HCT116 (cell line): ENCODE data around the gene SHANK3. TPM values are rescaled to one million over a fixed set of nuclear protein-coding genes. Genes with fewer than 3 reads are reported as not detected.

Experiments used
- ATAC-seq: fragments of 200-7000 bp; cut with Tn5 transposase; 2 replicates; pipeline ENCODE4 v1.9.1; 2020; ENCODE audit warnings: mild to moderate bottlenecking, moderate library complexity
- BruUV-seq: library from RNA; stranded (reverse); fragments of 400-500 nt; replicated peaks from 2 replicates; lab custom pipeline; 2021; lab: Mats Ljungman, UMichigan
- CTCF ChIA-PET: fragments of 300-600 bp; sonication (Branson Sonifier 250); formaldehyde crosslinking; loops from one replicate; lab custom pipeline; 2021; ENCODE audit warnings: antibody characterized with exemption; lab: Charles Lee
- POLR2A ChIA-PET: fragments of 300-600, 350-600 bp; sonication (Branson Sonifier 250); formaldehyde crosslinking; loops from one replicate; lab custom pipeline; 2021; ENCODE audit warnings: antibody characterized with exemption; lab: Charles Lee
- RAD21 ChIA-PET, 2 experiments: fragments of 300-600 bp; sonication (Branson Sonifier 250); formaldehyde crosslinking; loops; one replicate each; lab custom pipeline; 2023; ENCODE audit warnings: low total read pairs in 2 of 2; ENCODE audit not compliant: uncharacterized antibody in 2 of 2, unreplicated experiment in 2 of 2, low non-redundant PET in 1 of 2; lab: Charles Lee
- DNase-seq: peaks from one replicate; pipeline ENCODE4 v3.0.0-alpha.2; 2010; ENCODE audit warnings: low read depth, low spot score
- H2AFZ ChIP-seq: fragments of 200-600 bp; shearing (Covaris generic), sonication (generic); 2 replicates; pipeline ENCODE4 v1.6.1; 2017; ENCODE audit warnings: low read depth, mixed run types, mixed read lengths, antibody characterized with exemption, low read length; ENCODE audit not compliant: poor library complexity, severe bottlenecking
- H3K27ac ChIP-seq: 2 replicates; pipeline ENCODE4 v1.5.1; 2012; ENCODE audit warnings: low read depth, low read length
- H3K27me3 ChIP-seq: fragments of 200-600 bp; sonication (generic); 2 replicates; pipeline ENCODE4 v1.6.1; 2016; ENCODE audit warnings: mixed run types, low read length, mixed read lengths; ENCODE audit not compliant: insufficient read depth
- H3K36me3 ChIP-seq, 2 experiments: fragments of 200-500 bp in 1 of 2; fragments of 200-600 bp in 1 of 2; sonication (Bioruptor generic) in 1 of 2; sonication (generic) in 1 of 2; 2 replicates each; pipeline versions ENCODE4 v1.5.1 to v1.6.1; 2014 to 2016; ENCODE audit warnings: low read length in 2 of 2, inconsistent platforms in 1 of 2, mixed read lengths in 1 of 2, mixed run types in 1 of 2; ENCODE audit not compliant: insufficient read depth in 2 of 2, control insufficient read depth in 1 of 2
- H3K4me1 ChIP-seq, 2 experiments: fragments of 200-600 bp in 1 of 2; sonication (generic) in 1 of 2; 2 replicates each; pipeline versions ENCODE4 v1.5.1 to v1.6.1; 2012 to 2017; ENCODE audit warnings: low read length in 2 of 2, inconsistent platforms in 1 of 2, mild to moderate bottlenecking in 1 of 2, mixed read lengths in 1 of 2, mixed run types in 1 of 2, moderate library complexity in 1 of 2; ENCODE audit not compliant: insufficient read depth in 2 of 2, control insufficient read depth in 1 of 2
- H3K4me2 ChIP-seq: fragments of 200-600 bp; sonication (generic); 2 replicates; pipeline ENCODE4 v1.6.1; 2017; ENCODE audit warnings: mixed run types, low read length, mixed read lengths
- H3K4me3 ChIP-seq, 2 experiments: fragments of 200-600 bp in 1 of 2; sonication (generic) in 1 of 2; replicated peaks in 1 of 2; 2 replicates each; pipeline ENCODE4 v1.5.1; 2011 to 2016; ENCODE audit warnings: low read length in 2 of 2, control low read depth in 1 of 2, low read depth in 1 of 2, mild to moderate bottlenecking in 1 of 2, mixed read lengths in 1 of 2, mixed run types in 1 of 2
- H3K79me2 ChIP-seq: fragments of 200-600 bp; sonication (generic); 2 replicates; pipeline ENCODE4 v1.6.1; 2017; ENCODE audit warnings: mild to moderate bottlenecking, mixed run types, low read length, moderate library complexity, mixed read lengths; ENCODE audit not compliant: insufficient read depth
- H3K9ac ChIP-seq: fragments of 200-600 bp; sonication (generic); 2 replicates; pipeline ENCODE4 v1.6.1; 2016; ENCODE audit warnings: low read length, mixed read lengths
- H3K9me2 ChIP-seq: fragments of 200-600 bp; sonication (generic), shearing (Covaris generic); 2 replicates; pipeline ENCODE4 v1.6.1; 2017; ENCODE audit warnings: mixed run types, mild to moderate bottlenecking, moderate library complexity; ENCODE audit not compliant: insufficient read depth
- H3K9me3 ChIP-seq, 2 experiments: fragments of 200-500 bp in 1 of 2; fragments of 200-600 bp in 1 of 2; sonication (Bioruptor generic) in 1 of 2; sonication (generic) in 1 of 2; 2 replicates each; pipeline ENCODE4 v1.6.1; 2014 to 2017; ENCODE audit warnings: low read length in 2 of 2, mixed read lengths in 2 of 2, inconsistent platforms in 1 of 2, low read depth in 1 of 2, mild to moderate bottlenecking in 1 of 2, mixed run types in 1 of 2, moderate library complexity in 1 of 2; ENCODE audit not compliant: control insufficient read depth in 1 of 2, insufficient read depth in 1 of 2
- H4K20me1 ChIP-seq: fragments of 200-600 bp; sonication (generic), shearing (Covaris generic); 2 replicates; pipeline ENCODE4 v1.6.1; 2017; ENCODE audit warnings: mixed run types, mild to moderate bottlenecking, moderate library complexity; ENCODE audit not compliant: insufficient read depth
- CTCF ChIP-seq, 3 experiments: fragments of 200-600 bp in 1 of 3; sonication (generic) in 1 of 3; IDR thresholded peaks in 2 of 3; conservative IDR thresholded peaks in 1 of 3; 2 replicates each; pipeline ENCODE4 v1.5.1; 2012 to 2017; ENCODE audit warnings: low read depth in 2 of 3, low read length in 2 of 3, antibody characterized with exemption in 1 of 3, borderline replicate concordance in 1 of 3, control low read depth in 1 of 3, mild to moderate bottlenecking in 1 of 3, mixed read lengths in 1 of 3, mixed run types in 1 of 3, moderate library complexity in 1 of 3; ENCODE audit not compliant: insufficient read depth in 1 of 3
- EGR1 ChIP-seq: IDR thresholded peaks from 2 replicates; pipeline ENCODE4 v1.6.1; 2012; ENCODE audit warnings: low read depth
- ELF1 ChIP-seq: IDR thresholded peaks from 2 replicates; pipeline ENCODE4 v1.6.1; 2012; ENCODE audit warnings: low read depth, borderline replicate concordance
- MAX ChIP-seq: IDR thresholded peaks from 2 replicates; pipeline ENCODE4 v1.6.1; 2012
- POLR2A ChIP-seq: IDR thresholded peaks from 2 replicates; pipeline ENCODE4 v1.7.0; 2011; ENCODE audit warnings: borderline replicate concordance; ENCODE audit not compliant: insufficient read depth, insufficient read length; ENCODE audit errors: extremely low read depth
- RAD21 ChIP-seq: IDR thresholded peaks from 2 replicates; pipeline ENCODE4 v1.6.1; 2012; ENCODE audit warnings: low read depth, mild to moderate bottlenecking
- SIN3A ChIP-seq: IDR thresholded peaks from 2 replicates; pipeline ENCODE4 v1.6.1; 2012; ENCODE audit warnings: low read depth
- SRF ChIP-seq: IDR thresholded peaks from 2 replicates; pipeline ENCODE4 v1.6.1; 2012; ENCODE audit warnings: low read depth
- ZBTB33 ChIP-seq: IDR thresholded peaks from 2 replicates; pipeline ENCODE4 v1.6.1; 2011; ENCODE audit warnings: mild to moderate bottlenecking, low read length, moderate library complexity; ENCODE audit not compliant: insufficient replicate concordance; ENCODE audit errors: extremely low read depth
- ZFX ChIP-seq: fragments of 450-650 bp; IDR thresholded peaks from 2 replicates; pipeline ENCODE4 v1.6.1; 2017
- ZNF274 ChIP-seq: fragments of 200-500 bp; sonication (Bioruptor generic); IDR thresholded peaks from 2 replicates; pipeline ENCODE4 v1.6.1; 2014; ENCODE audit warnings: mild to moderate bottlenecking, low read depth, low read length, inconsistent platforms
- intact Hi-C: fragments of 100-400 bp; cut with micrococcal nuclease; formaldehyde crosslinking; loops from 2 replicates; pipeline ENCODE4 v1.10.0; 2022
- total RNA-seq: library from RNA; stranded (reverse); gene quantifications from one replicate; pipeline ENCODE4 v1.2.1, GENCODE V29; 2021; ENCODE audit not compliant: unreplicated experiment

The SHANK3 gene
- total RNA-seq, 1 experiment from 2014 or later = 16.0 TPM

- CTCF ChIA-PET = interaction anchor here (0.9 to 1.2 kb wide), 2 partner anchors 64 to 68 kb away, joined by 3 read pairs; no protein-coding TSS in a partner anchor
- H4K20me1 ChIP-seq = no peaks in the 10 kb centered on the region
- intact Hi-C loops = loop anchor here (2.0 kb wide), 1 partner anchor 64 kb away; no protein-coding TSS in a partner anchor
- TF ChIP-seq SIN3A = no peak
- TF ChIP-seq ZFX = no peak
- no peak for TF ChIP-seq ELF1
- no peak for TF ChIP-seq CTCF (IDR thresholded peaks at IDR 0.05 in 2 of 3, conservative IDR thresholded peaks at IDR 0.05 in 1 of 3; ENCODE audit: borderline replicate concordance in 1 of 3, insufficient read depth in 1 of 3, low read depth in 2 of 3, low read length in 2 of 3)
- TF ChIP-seq MAX = no peak
- no peak for TF ChIP-seq EGR1
- TF ChIP-seq ZBTB33 = no peak
- TF ChIP-seq SRF = no peak
- no peak for TF ChIP-seq RAD21
- TF ChIP-seq ZNF274 = no peak
- no peak for TF ChIP-seq POLR2A
- TF ChIP-seq, all 23 proteins: peak for 0
- DNase-seq (no peak), ATAC-seq (no peak)
- Histone ChIP-seq H3K9me2 (no peaks in the 10 kb centered on the region), H3K4me3 (0 out of 4 replicates have a peak overlapping the region, but pooled peaks of 1 of the 2 experiments have one; percentile 88), H2AFZ (no peak overlapping the region), H3K9me3 (no peaks in the 10 kb centered on the region), H3K79me2 (no peaks in the 10 kb centered on the region), H3K4me1 (peaks cover 10 to 48% of the 10 kb centered on the region in 2 experiments; a peak in 3 of 4 replicates), H3K9ac (no peak overlapping the region), H3K4me2 (peak overlapping the region; percentile 99), H3K27me3 (peaks cover 6% of the 10 kb centered on the region; the same call in 1 of the 2 replicates), H3K36me3 (no peaks in the 10 kb centered on the region), H3K27ac (no peak overlapping the region; the same call in 1 of the 2 replicates)
- RAD21 ChIA-PET = interaction anchor here in 1 of 2 experiments (0.6 kb wide), 1 partner anchor 105 kb away, joined by 7 read pairs; no protein-coding TSS in a partner anchor
- POLR2A ChIA-PET = no interaction called here
- no TSS peak for BruUV-seq
Measured at GRCh38 chr22:50626314-50626849, 46.2 kb upstream of the SHANK3 start.
